ENCODE measurements around the gene PEAR1.

DNA sequence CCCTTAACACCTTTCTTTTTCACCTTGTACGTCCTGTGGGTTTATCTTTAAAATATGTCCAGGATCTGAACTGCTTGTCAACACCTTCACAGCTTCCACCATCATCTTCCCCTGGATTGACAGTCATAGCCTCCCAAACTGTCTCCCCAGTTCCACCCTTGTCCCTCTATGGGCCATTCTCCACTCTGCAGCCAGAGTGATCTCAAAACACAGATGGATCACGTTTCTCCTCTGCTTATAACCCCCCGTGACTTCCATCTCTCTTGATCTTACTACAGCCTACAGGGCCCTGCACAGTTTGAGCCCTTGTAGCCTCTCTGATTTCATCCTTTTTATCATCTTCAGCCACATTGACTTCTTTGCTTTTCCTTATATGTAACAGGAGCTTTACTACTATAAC, 38.9 kb upstream of the PEAR1 start:
- TF ChIP-seq CTCF (conservative IDR thresholded peaks at IDR 0.05 in 1 of 2, IDR thresholded peaks at IDR 0.05 in 1 of 2; ENCODE audit: low read depth in 1 of 2, low read length in 2 of 2) (no peak), EZH2 (IDR thresholded peaks at IDR 0.05; ENCODE audit: low read length, missing control alignments) (no peak)

Measured in fibroblast of lung (primary cell).